ENCODE measurements around the gene CABP4. TPM values are rescaled to one million over a fixed set of nuclear protein-coding genes. Genes with fewer than 3 reads are reported as not detected.

The CABP4 gene
- total RNA-seq, 1 donor from 2014 or later = not detected

DNA sequence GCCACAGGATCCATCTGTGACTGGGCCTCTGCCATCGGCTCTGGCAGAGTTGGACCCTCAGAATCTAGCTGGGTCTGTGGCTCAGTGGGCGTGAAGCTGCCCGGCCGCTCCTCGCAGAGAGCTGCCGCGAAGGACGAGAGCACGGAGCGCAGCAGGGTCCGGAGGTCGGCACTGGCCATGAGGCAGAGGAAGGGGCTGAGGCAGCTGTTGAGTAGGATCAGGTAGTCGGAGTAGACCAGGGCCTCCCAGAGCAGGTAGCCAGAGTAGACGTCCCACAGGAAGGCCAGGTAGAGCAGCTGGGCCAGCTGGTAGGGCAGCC, 3.5 kb upstream of the CABP4 start:
- H3K4me3 ChIP-seq (ENCODE audit: low read depth, low read length) = no peak overlapping the region
- TF ChIP-seq, protein P1, sequence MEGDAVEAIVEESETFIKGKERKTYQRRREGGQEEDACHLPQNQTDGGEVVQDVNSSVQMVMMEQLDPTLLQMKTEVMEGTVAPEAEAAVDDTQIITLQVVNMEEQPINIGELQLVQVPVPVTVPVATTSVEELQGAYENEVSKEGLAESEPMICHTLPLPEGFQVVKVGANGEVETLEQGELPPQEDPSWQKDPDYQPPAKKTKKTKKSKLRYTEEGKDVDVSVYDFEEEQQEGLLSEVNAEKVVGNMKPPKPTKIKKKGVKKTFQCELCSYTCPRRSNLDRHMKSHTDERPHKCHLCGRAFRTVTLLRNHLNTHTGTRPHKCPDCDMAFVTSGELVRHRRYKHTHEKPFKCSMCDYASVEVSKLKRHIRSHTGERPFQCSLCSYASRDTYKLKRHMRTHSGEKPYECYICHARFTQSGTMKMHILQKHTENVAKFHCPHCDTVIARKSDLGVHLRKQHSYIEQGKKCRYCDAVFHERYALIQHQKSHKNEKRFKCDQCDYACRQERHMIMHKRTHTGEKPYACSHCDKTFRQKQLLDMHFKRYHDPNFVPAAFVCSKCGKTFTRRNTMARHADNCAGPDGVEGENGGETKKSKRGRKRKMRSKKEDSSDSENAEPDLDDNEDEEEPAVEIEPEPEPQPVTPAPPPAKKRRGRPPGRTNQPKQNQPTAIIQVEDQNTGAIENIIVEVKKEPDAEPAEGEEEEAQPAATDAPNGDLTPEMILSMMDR (conservative IDR thresholded peaks at IDR 0.05; ENCODE audit: low read depth, low read length) = no peak
- no peak for DNase-seq (ENCODE audit: low read depth)

GRCh38 chr11:67452141-67452952, 2.8 kb upstream of the CABP4 start, which contains the start of gene GPR152:
GPR152 (minus strand) TSS chr11:67452729; CDS start chr11:67452724, 5 bp downstream.
- H3K4me3 ChIP-seq (ENCODE audit: low read depth, low read length) = no peak within 1 kb of the TSS
- DNase-seq (ENCODE audit: low read depth) = no peak
- TF ChIP-seq, protein P1 (conservative IDR thresholded peaks at IDR 0.05; ENCODE audit: low read depth, low read length) = no peak

DNA sequence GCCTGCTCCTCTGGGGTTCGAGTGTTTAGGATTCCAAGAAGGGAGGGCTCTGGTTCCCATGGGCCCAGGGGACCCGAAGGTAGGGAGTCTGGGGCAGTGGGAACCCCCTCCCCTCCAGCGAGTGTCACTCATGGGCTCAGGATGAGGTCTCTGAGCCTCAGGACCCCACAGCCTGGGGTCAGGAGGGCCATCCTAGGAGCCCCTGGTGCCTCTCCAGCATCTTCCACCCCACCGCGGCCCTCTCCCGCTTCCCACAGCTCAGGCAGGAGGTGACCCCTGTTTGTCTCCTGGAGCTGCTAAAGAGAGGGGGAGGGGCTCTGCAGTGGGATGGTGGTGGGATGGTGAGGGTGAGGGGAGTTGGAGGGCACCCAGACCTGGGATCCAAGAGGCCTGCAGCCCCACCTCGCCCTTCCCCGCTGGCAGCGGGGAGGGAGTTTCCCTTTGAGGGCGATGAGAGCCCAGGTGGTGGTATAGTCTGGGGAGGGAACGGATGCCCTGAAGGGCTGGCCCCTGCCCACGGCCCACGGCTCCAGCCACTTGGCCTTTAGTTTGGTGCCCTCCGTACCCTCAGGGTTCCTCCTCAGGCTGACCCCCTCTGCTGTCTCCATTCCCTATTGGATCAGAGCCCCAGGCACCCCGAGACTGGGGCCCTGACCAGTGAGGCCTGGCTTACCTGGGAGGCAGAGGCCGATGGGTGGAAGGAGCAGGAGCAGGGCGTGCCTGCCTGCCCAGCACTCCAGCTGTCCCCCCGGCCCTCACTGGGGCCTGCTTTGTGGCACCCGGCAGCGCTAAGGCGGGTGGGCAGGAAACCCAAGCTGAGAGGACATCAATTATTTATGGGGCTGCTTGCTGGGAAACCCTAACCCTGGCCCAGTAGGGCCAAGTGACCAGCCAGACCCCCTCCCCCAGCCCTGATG, 1.1 kb upstream of the CABP4 start:
- no peak for DNase-seq (ENCODE audit: low read depth)
- TF ChIP-seq, protein P1 (conservative IDR thresholded peaks at IDR 0.05; ENCODE audit: low read depth, low read length) = no peak
- no peak overlapping the region for H3K4me3 ChIP-seq (ENCODE audit: low read depth, low read length)

- H3K4me3 ChIP-seq (ENCODE audit: low read depth, low read length) = no peak overlapping the region
- no peak for DNase-seq (ENCODE audit: low read depth)
- TF ChIP-seq, protein P1 (conservative IDR thresholded peaks at IDR 0.05; ENCODE audit: low read depth, low read length) = no peak
Measured at GRCh38 chr11:67456068-67456705, 1.0 kb downstream of the CABP4 start.

DNA sequence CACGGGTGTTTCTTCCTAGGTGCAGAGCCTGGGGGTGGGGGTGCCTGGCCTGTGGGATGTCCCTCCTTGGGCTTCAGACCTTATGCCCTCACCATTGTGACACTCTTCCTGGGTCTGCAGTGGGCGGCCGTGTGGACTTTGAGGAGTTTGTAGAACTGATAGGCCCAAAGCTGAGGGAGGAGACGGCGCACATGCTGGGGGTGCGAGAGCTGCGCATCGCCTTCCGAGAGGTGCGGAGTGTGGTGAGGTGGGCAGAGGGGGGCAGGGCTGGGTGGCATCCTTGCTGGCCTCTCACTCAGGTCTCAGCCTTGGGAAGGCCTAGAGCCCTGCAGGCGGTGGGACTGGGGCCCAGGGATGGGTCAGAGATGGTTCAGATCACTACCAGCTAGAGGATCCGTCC, 2.3 kb downstream of the CABP4 start:
- TF ChIP-seq, protein P1 (conservative IDR thresholded peaks at IDR 0.05; ENCODE audit: low read depth, low read length) = no peak
- no peak overlapping the region for H3K4me3 ChIP-seq (ENCODE audit: low read depth, low read length)
- DNase-seq (ENCODE audit: low read depth) = no peak

DNA sequence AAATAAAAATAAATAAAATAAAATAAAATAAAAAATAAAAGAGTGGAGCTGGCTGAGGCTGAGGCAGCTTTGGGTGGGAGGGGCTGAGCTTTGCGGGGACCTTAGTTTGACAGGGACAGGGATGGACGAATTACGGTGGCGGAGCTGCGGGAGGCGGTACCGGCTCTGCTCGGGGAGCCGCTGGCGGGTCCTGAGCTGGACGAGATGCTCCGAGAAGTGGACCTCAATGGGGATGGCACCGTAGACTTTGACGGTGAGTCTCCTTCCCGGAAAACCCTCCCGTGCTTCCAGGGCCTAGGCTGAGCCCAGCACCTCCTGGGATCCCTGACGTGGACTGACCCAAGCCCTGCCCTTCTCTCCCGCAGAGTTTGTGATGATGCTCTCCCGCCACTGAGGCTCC, 3.1 kb downstream of the CABP4 start:
- H3K4me3 ChIP-seq (ENCODE audit: low read depth, low read length) = no peak overlapping the region
- DNase-seq (ENCODE audit: low read depth) = no peak
- TF ChIP-seq, protein P1 (conservative IDR thresholded peaks at IDR 0.05; ENCODE audit: low read depth, low read length) = no peak

Measured in epithelial cell of proximal tubule (primary cell).